GM19193 (cell line): Measurements from ENCODE around the gene HLA-A.

Experiments
- POLR2A ChIP-seq: IDR thresholded peaks from 4 replicates; pipeline ENCODE4 v1.6.1; 2011; ENCODE audit not compliant: insufficient read depth, insufficient read length; ENCODE audit errors: extremely low read depth

The HLA-A gene

GRCh38 chr6:29986179-29986781 lies 43.9 kb downstream of the HLA-A start:
- TF ChIP-seq POLR2A = no peak

GRCh38 chr6:29989211-29989610 lies 46.9 kb downstream of the HLA-A start:
- TF ChIP-seq POLR2A = no peak

- no peak for TF ChIP-seq POLR2A
Observed at GRCh38 chr6:29990931-29991330, 48.6 kb downstream of the HLA-A start.

GRCh38 chr6:29992807-29993206 lies 50.5 kb downstream of the HLA-A start:
- no peak for TF ChIP-seq POLR2A

- no peak for TF ChIP-seq POLR2A
Observed at GRCh38 chr6:29994826-29995225, 52.5 kb downstream of the HLA-A start.

GRCh38 chr6:29995340-29995777 lies 53.0 kb downstream of the HLA-A start:
- TF ChIP-seq POLR2A = no peak
